T47D (cell line): ENCODE measurements around the gene PRR5.
"Not testable (repeated sequence)": the region's sequence is repeated elsewhere in the genome, so short reads cannot be mapped to it uniquely, and the experiment has no call there.

Source experiments
- DNase-seq, 2 experiments: peaks; one replicate each; pipeline versions ENCODE4 v3.0.0 to v3.0.0-alpha.2; 2011 to 2012; ENCODE audit warnings: low read depth in 1 of 2, low spot score in 1 of 2
- JUND ChIP-seq: IDR thresholded peaks from 2 replicates; pipeline ENCODE4 v1.6.1; 2012; ENCODE audit warnings: low read depth
- in situ Hi-C: cut with HindIII; loops from 2 replicates; pipeline ENCODE4 v1.10.0; 2016; ENCODE audit warnings: low sequenced_read_pairs, low pct_unique_long_range_greater_than_20kb

PRR5 gene

DNA sequence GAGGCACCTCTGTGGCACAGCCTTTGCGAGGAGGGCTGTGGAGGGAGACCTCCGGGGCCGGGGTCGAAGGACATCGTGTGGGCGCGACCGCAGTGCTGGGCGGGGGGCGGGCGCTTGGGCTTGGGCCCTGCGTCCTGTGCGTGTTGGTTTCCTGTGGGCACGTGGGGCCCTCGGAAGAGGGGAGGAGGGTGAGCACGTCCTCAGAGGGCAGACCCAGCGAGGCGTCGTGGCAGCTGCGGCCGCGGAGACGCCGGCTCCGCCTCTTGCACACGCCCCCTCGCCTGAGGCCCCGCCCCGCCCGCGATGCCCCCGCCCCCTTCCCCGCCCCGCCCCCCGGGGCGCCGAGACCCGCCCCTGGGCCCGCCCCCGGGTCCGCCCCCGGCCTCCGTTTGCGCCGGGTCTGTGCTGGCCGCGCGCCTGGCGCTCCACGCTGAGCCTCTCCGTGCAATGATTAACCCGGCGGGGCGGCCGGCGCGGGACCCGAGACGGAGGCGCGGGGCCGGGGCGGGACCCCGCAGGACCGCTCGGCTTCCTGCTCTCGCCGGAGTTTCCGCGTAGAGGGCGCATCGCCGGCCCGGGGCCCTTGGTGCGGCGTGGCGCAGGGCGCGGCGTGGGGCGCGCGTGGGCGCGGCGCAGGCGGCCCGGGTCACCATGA lies at the start of gene PRR5:
TSS of gene PRR5 (plus strand) at position 381 of the 655 bp plus-strand sequence. CDS start at position 652, 271 bp downstream.
- in situ Hi-C loops: no loop called here
- DNase-seq: peak; percentile 67 to 90
- no peak for TF ChIP-seq JUND

DNA sequence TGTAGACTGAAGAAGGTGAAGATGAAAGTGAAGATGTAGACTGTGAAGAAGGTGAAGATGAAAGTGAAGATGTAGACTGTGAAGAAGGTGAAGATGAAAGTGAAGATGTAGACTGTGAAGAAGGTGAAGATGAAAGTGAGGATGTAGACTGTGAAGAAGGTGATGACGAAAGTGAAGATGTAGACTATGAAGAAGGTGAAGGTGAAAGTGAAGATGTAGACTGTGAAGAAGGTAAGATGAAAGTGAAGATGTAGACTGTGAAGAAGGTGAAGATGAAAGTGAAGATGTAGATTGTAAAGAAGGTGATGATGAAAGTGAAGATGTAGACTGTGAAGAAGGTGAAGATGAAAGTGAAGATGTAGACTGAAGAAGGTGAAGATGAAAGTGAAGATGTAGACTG lies 49.1 kb upstream of the PRR5 start:
- in situ Hi-C loops, DNase-seq: not testable (repeated sequence)

DNA sequence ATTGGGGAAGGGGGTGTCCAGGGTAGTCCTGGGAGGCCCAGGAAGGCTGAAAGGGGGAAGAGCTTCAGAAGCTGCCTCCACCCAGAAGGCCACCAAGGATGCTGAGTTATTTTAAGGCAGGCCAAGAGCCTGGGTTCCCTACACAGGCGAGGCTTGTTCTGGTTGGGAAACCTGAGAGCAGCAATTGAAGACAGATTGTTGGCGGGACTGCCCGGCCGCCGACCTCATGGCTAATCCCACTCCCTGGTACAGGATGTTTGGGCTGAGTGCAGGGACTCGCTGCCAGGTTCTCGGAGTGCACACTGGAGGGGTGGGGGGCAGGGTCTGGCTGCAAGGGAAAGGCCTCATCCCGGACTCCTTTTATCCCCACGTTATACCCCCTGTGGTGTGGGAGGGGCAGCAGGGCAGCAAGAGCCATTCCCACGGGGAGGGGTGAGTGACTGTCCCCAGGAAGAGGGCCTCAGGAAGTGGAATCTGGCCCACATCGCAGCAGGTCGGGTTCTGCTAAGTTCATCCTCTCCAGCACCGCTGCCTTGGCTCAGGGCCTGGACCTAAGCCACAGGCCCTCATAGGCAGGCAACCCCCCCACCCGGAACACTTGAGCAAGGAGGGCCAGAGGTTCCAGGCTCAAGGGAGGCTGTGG lies 43.6 kb upstream of the PRR5 start:
- in situ Hi-C loops: no loop called here
- no peak for DNase-seq
- TF ChIP-seq JUND: no peak

GRCh38 chr22:44659140-44659539 lies 42.9 kb upstream of the PRR5 start:
- TF ChIP-seq JUND: no peak
- in situ Hi-C loops: no loop called here
- DNase-seq: no peak

- TF ChIP-seq JUND: no peak
- in situ Hi-C loops: no loop called here
- no peak for DNase-seq
Observed at GRCh38 chr22:44660051-44660830, 41.8 kb upstream of the PRR5 start.

- no peak for TF ChIP-seq JUND
- no peak for DNase-seq
- in situ Hi-C loops: no loop called here
Observed at GRCh38 chr22:44661070-44661469, 40.9 kb upstream of the PRR5 start.

GRCh38 chr22:44661659-44662569 lies 40.1 kb upstream of the PRR5 start:
- no peak for TF ChIP-seq JUND
- DNase-seq: no peak
- in situ Hi-C loops: no loop called here

DNA sequence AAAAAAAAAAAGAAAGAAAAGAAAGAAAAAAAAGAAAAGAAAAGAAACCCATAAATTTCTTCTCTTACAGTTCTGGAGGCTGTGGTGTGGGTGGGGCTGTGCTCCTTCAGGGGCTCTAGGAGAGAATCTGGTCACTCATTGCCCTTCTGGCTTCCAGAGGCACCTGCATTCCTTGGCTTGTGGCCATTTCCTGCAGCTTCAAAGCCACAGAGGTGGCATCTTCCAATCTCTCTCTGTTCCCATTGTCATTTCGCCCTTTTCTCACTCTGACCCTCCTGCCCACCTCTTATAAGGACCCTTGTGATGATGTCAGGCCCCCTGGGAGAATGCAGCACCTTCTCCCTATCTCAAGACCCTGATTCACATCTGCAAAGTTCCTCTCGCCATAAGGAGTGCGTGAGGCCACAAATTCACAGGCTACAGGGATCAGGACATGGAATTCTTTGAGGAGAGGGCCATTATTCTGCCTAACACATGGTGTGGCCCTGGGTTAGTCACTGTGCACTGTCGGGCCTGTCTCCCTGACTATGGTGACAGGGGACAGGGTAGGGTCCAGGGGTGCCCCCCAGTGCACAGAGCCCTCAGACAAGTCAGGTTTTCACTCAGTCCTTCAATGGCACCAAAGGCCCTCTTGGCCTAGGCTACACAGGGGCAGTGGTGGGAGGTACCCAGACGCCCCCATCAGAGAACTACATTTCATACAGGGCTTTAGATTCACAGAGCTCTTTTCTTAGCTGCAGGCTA lies 38.6 kb upstream of the PRR5 start:
- DNase-seq: no peak
- in situ Hi-C loops: no loop called here
- no peak for TF ChIP-seq JUND

DNA sequence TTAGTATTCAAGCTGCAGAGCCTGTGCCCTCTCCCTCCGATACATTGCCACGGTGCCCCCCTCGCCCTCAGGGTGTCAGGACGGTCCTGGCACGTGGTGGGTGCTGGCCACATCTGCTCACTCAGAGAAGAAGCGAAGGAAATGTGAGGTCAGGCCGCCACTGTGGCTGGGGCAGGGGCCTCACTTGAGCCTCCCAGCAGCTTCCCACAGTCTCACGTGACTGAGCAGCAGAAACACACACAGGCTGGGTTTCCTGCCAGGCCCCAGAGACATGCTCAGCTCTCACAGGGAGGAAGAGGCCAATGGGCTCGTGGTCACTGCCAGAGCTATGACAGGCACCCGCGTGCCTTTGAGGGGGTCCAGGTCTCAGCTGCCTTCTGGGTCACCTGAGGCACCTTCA lies 37.9 kb upstream of the PRR5 start:
- in situ Hi-C loops: no loop called here
- TF ChIP-seq JUND: no peak
- no peak for DNase-seq

DNA sequence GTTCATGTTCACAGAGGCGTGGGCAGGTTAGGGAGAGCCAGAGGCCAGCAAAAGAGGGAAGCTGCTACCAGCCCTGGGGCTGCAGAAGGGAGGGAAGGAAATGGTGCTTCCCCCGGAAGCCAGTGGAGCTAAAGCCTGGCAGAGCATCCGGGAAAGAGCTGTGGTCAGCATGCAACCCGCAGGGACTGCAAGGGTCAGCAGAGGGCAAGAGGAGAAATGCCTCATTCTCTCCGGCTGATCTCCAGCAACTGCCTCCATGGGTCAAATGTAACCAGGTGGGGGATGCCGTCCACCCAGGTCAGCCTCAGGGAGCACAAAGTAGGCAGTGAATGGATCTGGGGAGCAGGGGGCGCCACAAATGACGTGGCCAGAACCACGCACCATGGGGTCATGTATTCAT lies 36.9 kb upstream of the PRR5 start:
- TF ChIP-seq JUND: no peak
- DNase-seq: no peak
- in situ Hi-C loops: no loop called here

DNA sequence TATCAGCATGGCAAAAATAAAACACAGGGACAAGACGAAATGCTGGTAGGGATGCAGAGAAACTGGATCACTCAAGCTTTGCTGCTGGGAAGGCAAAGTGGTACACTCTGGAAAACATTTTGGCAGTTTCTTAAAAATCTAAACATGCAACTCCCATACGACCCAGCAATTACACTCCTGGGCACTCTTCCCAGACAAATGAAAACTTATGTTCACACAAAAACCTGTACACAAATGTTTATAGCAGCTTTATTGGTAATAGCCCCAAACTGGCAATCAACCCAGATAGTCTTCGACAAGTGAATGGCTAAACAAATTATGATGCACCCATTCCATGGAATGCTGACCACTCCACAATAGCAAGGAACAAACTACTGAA lies 35.8 kb upstream of the PRR5 start:
- no peak for TF ChIP-seq JUND
- in situ Hi-C loops: no loop called here
- no peak for DNase-seq

GRCh38 chr22:44667276-44667675 lies 34.7 kb upstream of the PRR5 start:
- DNase-seq: no peak
- in situ Hi-C loops: no loop called here
- no peak for TF ChIP-seq JUND
